Endometrial microvascular endothelial cells (primary cell): ENCODE results near the gene DTNA. TPM values are rescaled to one million over a fixed set of nuclear protein-coding genes. Genes with fewer than 3 reads are reported as not detected.

Experiments
- in situ Hi-C: cut with HindIII; loops from 2 replicates; pipeline ENCODE4 v1.10.0; 2017; ENCODE audit warnings: low sequenced_read_pairs, low pct_unique_long_range_greater_than_20kb; ENCODE audit errors: inconsistent ontology term
- total RNA-seq: library from RNA; depleted of rRNA; stranded (reverse); fragments of >200 nt; gene quantifications from one replicate; pipeline ENCODE4 v1.2.3, GENCODE V29; 2015; ENCODE audit errors: inconsistent ontology term

DTNA gene
- total RNA-seq, 1 donor from 2014 or later, result 0.56 TPM

GRCh38 chr18:34754300-34754699 lies 44.2 kb downstream of the DTNA start:
- in situ Hi-C loops, result no loop called here

GRCh38 chr18:34757666-34758065 lies 47.6 kb downstream of the DTNA start:
- in situ Hi-C loops, result no loop called here

- in situ Hi-C loops, result no loop called here
Measured at GRCh38 chr18:34758378-34758948, 48.4 kb downstream of the DTNA start.

GRCh38 chr18:34760444-34760843 lies 50.3 kb downstream of the DTNA start:
- in situ Hi-C loops, result no loop called here

GRCh38 chr18:34764451-34764850 lies 54.4 kb downstream of the DTNA start:
- in situ Hi-C loops, result no loop called here

- in situ Hi-C loops, result no loop called here
Measured at GRCh38 chr18:34767601-34768027, 57.5 kb downstream of the DTNA start.

GRCh38 chr18:34771958-34772357 lies 61.9 kb downstream of the DTNA start:
- in situ Hi-C loops, result no loop called here

- in situ Hi-C loops, result no loop called here
Measured at GRCh38 chr18:34772887-34773286, 62.8 kb downstream of the DTNA start.

GRCh38 chr18:34773378-34773777 lies 63.3 kb downstream of the DTNA start:
- in situ Hi-C loops, result no loop called here

- in situ Hi-C loops, result no loop called here
Measured at GRCh38 chr18:34773961-34774766, 64.1 kb downstream of the DTNA start.

GRCh38 chr18:34775461-34775860 lies 65.4 kb downstream of the DTNA start:
- in situ Hi-C loops, result no loop called here

- in situ Hi-C loops, result no loop called here
Measured at GRCh38 chr18:34779112-34779511, 69.0 kb downstream of the DTNA start.

- in situ Hi-C loops, result no loop called here
Measured at GRCh38 chr18:34780856-34781255, 70.8 kb downstream of the DTNA start.

GRCh38 chr18:34783501-34783900 lies 73.4 kb downstream of the DTNA start:
- in situ Hi-C loops, result no loop called here

- in situ Hi-C loops, result no loop called here
Measured at GRCh38 chr18:34786162-34786741, 76.2 kb downstream of the DTNA start.

GRCh38 chr18:34787931-34788532 lies 77.9 kb downstream of the DTNA start:
- in situ Hi-C loops, result no loop called here

GRCh38 chr18:34789768-34790344 lies 79.8 kb downstream of the DTNA start:
- in situ Hi-C loops, result no loop called here

- in situ Hi-C loops, result no loop called here
Measured at GRCh38 chr18:34794348-34794747, 84.2 kb downstream of the DTNA start.

- in situ Hi-C loops, result no loop called here
Measured at GRCh38 chr18:34795070-34795732, 85.1 kb downstream of the DTNA start.
